ENCODE measurements around the gene MTPN.

DNA sequence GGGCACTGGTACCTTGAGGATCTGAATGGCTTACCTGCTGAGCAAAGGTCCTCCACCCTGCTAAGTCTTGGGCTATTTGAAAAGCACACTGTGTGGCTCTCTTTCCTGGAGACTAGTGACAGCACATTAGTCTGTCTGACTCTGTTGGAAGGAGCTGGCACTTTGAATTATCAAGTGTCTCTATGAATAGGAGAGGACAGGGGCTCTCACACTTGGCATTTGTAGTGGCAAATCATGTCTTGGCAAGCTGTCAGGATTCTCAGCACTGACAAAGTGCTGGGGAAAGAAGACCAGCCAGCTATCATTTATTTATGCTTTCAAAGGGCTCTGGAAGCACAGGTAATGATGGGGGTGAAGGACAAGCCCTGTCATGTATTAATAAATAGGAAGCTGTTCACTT, 62.8 kb downstream of the MTPN start:
- TF ChIP-seq CTCF (IDR thresholded peaks at IDR 0.05) (no peak), POLR2A (IDR thresholded peaks at IDR 0.05) (no peak)
